Measurements from ENCODE around the gene JAKMIP2. TPM values are rescaled to one million over a fixed set of nuclear protein-coding genes. Genes with fewer than 3 reads are reported as not detected.
A peak's percentile ranks its signal among the peaks of the same experiment; 100 is the strongest.

JAKMIP2 gene
- total RNA-seq, 1 donor from 2014 or later: 35.6 TPM

DNA sequence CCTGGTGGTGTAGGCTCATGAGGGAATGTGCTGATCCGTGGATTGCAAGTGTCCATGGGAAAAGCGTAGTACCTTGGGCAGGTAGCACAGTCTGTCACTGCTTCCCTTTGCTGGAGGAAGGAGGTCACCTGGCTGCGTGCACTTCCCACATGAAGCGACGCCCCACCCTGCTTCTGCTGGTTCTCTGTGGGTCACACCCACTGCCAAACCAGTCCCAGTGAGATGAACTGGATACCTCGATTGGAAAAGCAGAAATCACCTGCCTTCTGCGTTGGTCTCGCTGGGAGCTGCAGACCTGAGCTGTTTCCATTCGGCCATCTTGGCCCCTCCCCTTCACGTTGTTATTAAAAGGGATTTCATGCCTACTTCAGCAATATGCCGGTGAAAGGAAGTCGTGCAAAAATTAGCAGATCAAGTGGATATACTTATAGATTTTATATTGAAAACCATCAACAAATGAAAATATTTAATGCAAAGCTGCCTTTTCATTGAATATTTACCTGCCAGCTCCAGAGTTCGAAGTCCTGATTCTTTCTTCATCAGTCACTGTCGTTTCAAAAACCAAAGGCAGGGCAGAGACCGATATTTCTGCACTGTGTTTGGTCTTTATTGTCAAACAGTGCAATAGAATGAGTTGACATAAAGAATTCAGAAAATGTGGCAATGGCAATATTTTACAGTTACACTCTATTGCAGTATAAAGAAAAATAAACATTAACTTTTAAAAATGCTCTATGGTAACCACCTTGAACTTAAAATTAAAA is 123.2 kb downstream of the JAKMIP2 start:
- Mint-ChIP-seq H3K9me3 (peaks cover 25% of the 10 kb centered on the region), H3K27me3 (ENCODE audit: low read depth) (no peaks in the 10 kb centered on the region), H3K27ac (ENCODE audit: unreplicated experiment) (no peak overlapping the region), H3K4me3 (no peak overlapping the region), H3K4me1 (no peaks in the 10 kb centered on the region), H3K36me3 (ENCODE audit: low read depth) (peaks cover 81% of the 10 kb centered on the region)
- TF ChIP-seq, protein P1, sequence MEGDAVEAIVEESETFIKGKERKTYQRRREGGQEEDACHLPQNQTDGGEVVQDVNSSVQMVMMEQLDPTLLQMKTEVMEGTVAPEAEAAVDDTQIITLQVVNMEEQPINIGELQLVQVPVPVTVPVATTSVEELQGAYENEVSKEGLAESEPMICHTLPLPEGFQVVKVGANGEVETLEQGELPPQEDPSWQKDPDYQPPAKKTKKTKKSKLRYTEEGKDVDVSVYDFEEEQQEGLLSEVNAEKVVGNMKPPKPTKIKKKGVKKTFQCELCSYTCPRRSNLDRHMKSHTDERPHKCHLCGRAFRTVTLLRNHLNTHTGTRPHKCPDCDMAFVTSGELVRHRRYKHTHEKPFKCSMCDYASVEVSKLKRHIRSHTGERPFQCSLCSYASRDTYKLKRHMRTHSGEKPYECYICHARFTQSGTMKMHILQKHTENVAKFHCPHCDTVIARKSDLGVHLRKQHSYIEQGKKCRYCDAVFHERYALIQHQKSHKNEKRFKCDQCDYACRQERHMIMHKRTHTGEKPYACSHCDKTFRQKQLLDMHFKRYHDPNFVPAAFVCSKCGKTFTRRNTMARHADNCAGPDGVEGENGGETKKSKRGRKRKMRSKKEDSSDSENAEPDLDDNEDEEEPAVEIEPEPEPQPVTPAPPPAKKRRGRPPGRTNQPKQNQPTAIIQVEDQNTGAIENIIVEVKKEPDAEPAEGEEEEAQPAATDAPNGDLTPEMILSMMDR (conservative IDR thresholded peaks at IDR 0.05): no peak
- DNase-seq (ENCODE audit: low read depth, low spot score): no peak

DNA sequence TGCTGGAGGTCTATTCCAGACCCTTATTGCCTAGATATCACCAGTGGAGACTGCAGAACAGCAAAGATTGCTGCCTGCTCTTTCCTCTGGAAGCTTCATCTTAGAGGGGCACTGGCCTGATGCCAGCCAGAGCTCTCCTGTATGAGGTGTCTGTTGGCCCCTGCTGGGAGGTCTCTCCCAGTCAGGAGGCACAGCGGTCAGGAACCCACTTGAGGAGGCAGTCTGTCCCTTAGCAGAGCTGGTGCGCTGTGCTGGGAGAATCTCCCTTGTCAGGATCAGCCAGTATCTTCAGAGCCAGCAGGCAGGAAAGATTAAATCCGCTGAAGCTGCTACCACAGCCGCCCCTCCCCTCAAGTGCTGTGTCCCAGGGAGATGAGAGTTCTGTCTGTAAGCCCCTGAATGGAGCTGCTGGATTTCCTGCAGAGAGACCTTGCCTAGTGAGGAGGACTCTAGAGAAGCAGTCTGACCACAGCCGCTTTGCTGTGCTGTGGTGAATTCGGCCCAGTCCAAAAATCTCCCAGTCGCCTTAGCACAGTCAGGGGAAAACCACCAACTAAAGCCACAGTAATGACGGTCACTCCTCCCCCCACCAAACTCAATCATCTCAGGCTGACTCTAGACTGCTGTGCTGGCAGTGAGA is 124.1 kb downstream of the JAKMIP2 start:
- Mint-ChIP-seq H3K36me3 (ENCODE audit: low read depth) (peaks cover 81% of the 10 kb centered on the region), H3K4me3 (no peak overlapping the region)
- no peak for DNase-seq (ENCODE audit: low read depth, low spot score)

DNA sequence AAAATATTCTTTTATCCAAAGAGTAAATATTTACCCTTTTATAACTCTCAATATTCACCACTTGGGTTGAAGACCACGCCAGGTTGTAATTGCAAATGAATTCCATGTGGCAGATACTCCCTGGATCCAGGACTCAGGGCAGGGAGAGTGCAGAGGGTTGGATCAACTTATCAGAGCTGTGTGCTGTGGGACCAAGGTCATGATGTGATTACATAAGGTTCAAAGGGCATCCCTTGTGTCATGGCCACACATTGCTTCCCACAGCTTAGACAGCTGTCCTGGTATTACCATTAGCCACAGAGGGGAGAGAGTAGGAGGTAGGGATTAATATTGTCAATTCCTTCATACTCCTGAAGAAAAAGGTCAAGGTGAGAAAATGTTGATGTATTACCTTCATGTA is 133.9 kb downstream of the JAKMIP2 start:
- Mint-ChIP-seq H3K27me3 (ENCODE audit: low read depth) (no peaks in the 10 kb centered on the region), H3K9me3 (peaks cover 3% of the 10 kb centered on the region), H3K27ac (ENCODE audit: unreplicated experiment) (no peak overlapping the region), H3K4me1 (no peaks in the 10 kb centered on the region), H3K36me3 (ENCODE audit: low read depth) (peaks cover 29% of the 10 kb centered on the region), H3K4me3 (no peak overlapping the region)
- TF ChIP-seq, protein P1 (conservative IDR thresholded peaks at IDR 0.05): no peak
- DNase-seq (ENCODE audit: low read depth, low spot score): no peak

More for the DNA sequence above, 124.1 kb downstream of the JAKMIP2 start:
- Mint-ChIP-seq H3K27ac (ENCODE audit: unreplicated experiment) (peak overlapping the region; percentile 67), H3K9me3 (peaks cover 27% of the 10 kb centered on the region), H3K27me3 (ENCODE audit: low read depth) (no peaks in the 10 kb centered on the region), H3K4me1 (no peaks in the 10 kb centered on the region)
- TF ChIP-seq, protein P1 (conservative IDR thresholded peaks at IDR 0.05): no peak

DNA sequence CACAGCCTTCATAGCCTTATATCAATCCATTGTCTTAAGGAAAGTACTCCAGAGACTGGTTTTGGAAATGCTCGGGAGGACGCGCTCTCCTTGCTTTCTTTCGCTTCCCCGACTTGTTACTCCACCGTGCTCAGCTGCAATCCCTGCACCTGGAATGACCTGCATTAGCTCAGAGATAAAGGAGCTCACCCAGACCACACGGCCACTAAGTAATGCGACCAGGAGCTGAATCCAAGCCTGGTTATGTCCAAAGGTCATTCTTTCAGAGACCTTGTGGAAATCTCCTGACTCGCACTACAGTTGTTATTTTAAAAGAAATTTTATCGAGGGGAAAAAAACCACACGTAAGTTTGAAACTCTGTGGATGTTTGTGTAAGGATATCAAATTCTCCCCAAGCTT is 137.3 kb downstream of the JAKMIP2 start:
- H3K27me3 Mint-ChIP-seq (ENCODE audit: low read depth): no peaks in the 10 kb centered on the region
- no peak overlapping the region for H3K4me3 Mint-ChIP-seq
- TF ChIP-seq, protein P1 (conservative IDR thresholded peaks at IDR 0.05): no peak
- no peak overlapping the region for H3K27ac Mint-ChIP-seq (ENCODE audit: unreplicated experiment)
- no peaks in the 10 kb centered on the region for H3K4me1 Mint-ChIP-seq
- H3K9me3 Mint-ChIP-seq: no peaks in the 10 kb centered on the region
- peaks cover 35% of the 10 kb centered on the region for H3K36me3 Mint-ChIP-seq (ENCODE audit: low read depth)
- no peak for DNase-seq (ENCODE audit: low read depth, low spot score)

DNA sequence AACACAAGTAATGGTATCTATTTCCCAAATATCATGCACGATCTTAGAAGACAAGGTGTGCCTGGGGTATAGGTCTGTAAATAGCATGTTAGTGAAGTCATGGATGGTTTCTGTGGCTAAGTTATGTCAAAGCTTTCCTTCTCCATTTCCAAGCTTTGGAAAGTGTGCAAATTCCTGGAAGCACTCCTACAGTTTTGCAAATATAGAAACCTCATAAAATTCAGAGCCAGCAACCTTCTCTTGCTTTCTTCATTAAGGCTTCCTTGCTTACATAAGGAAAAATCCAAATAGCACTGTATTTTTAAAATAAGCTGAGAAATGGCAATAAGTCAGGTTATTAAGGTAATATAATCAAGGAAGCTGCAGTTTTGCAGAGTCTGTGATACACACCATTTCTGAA is 138.1 kb downstream of the JAKMIP2 start:
- Mint-ChIP-seq H3K36me3 (ENCODE audit: low read depth) (peaks cover 31% of the 10 kb centered on the region), H3K9me3 (no peaks in the 10 kb centered on the region), H3K27ac (ENCODE audit: unreplicated experiment) (no peak overlapping the region), H3K4me1 (no peaks in the 10 kb centered on the region), H3K4me3 (no peak overlapping the region), H3K27me3 (ENCODE audit: low read depth) (no peaks in the 10 kb centered on the region)
- no peak for DNase-seq (ENCODE audit: low read depth, low spot score)
- TF ChIP-seq, protein P1 (conservative IDR thresholded peaks at IDR 0.05): no peak

All from neural crest cell (in vitro differentiated cells).